Mesenchymal stem cell (in vitro differentiated cells and primary cell): ENCODE measurements around the gene TBC1D14.

Experiments used
- DNase-seq: peaks from one replicate; pipeline ENCODE4 v3.0.0-alpha.2; 2013
- H2AFZ ChIP-seq: one replicate; pipeline ENCODE4 v1.6.1; 2013; ENCODE audit warnings: low read depth, mild to moderate bottlenecking, control low read depth, inconsistent platforms, low read length, moderate library complexity
- H2AK5ac ChIP-seq: 2 replicates; pipeline ENCODE4 v1.6.1; 2013; ENCODE audit warnings: low read length, moderate library complexity, mild to moderate bottlenecking, inconsistent platforms; ENCODE audit not compliant: severe bottlenecking
- H2BK120ac ChIP-seq: one replicate; pipeline ENCODE4 v1.6.1; 2013; ENCODE audit warnings: low read depth, mild to moderate bottlenecking, inconsistent platforms, low read length, moderate library complexity
- H2BK12ac ChIP-seq, 2 experiments: one replicate each; pipeline ENCODE4 v1.6.1; 2013; ENCODE audit warnings: inconsistent platforms in 2 of 2, low read length in 2 of 2, mild to moderate bottlenecking in 2 of 2, moderate library complexity in 2 of 2, control low read depth in 1 of 2
- H2BK15ac ChIP-seq: one replicate; pipeline ENCODE4 v1.6.1; 2013; ENCODE audit warnings: mild to moderate bottlenecking, low read depth, inconsistent platforms; ENCODE audit not compliant: poor library complexity, severe bottlenecking
- H2BK5ac ChIP-seq: 2 replicates; pipeline ENCODE4 v1.6.1; 2013; ENCODE audit warnings: low read depth, mild to moderate bottlenecking, low read length, control low read depth, inconsistent platforms; ENCODE audit not compliant: poor library complexity, severe bottlenecking
- H3K14ac ChIP-seq, 2 experiments: one replicate each; pipeline ENCODE4 v1.6.1; 2013; ENCODE audit warnings: inconsistent platforms in 2 of 2, low read length in 2 of 2, control low read depth in 1 of 2, mild to moderate bottlenecking in 1 of 2, moderate library complexity in 1 of 2
- H3K18ac ChIP-seq, 2 experiments: one replicate each; pipeline ENCODE4 v1.6.1; 2013; ENCODE audit warnings: inconsistent platforms in 2 of 2, low read length in 2 of 2, control low read depth in 1 of 2, low read depth in 1 of 2, mild to moderate bottlenecking in 1 of 2
- H3K23ac ChIP-seq, 2 experiments: one replicate each; pipeline ENCODE4 v1.6.1; 2013; ENCODE audit warnings: inconsistent platforms in 2 of 2, low read length in 2 of 2, mild to moderate bottlenecking in 2 of 2, moderate library complexity in 2 of 2, control low read depth in 1 of 2
- H3K27ac ChIP-seq: 2 replicates; pipeline ENCODE4 v1.5.1; 2013; ENCODE audit warnings: mild to moderate bottlenecking, moderate library complexity, low read length, control low read depth, inconsistent platforms; ENCODE audit not compliant: poor library complexity, severe bottlenecking
- H3K27me3 ChIP-seq, 2 experiments: 2 replicates each; pipeline versions ENCODE4 v1.6.1 to v1.7.0; 2013; ENCODE audit warnings: low read length in 2 of 2, mild to moderate bottlenecking in 2 of 2, moderate library complexity in 2 of 2, control low read depth in 1 of 2, inconsistent platforms in 1 of 2; ENCODE audit not compliant: control insufficient read depth in 1 of 2, insufficient read depth in 1 of 2
- H3K36me3 ChIP-seq, 2 experiments: 2 replicates each; pipeline versions ENCODE4 v1.6.1 to v1.7.0; 2013; ENCODE audit warnings: low read length in 2 of 2, control low read depth in 1 of 2, inconsistent platforms in 1 of 2, low read depth in 1 of 2, mild to moderate bottlenecking in 1 of 2; ENCODE audit not compliant: insufficient read depth in 2 of 2, control insufficient read depth in 1 of 2
- H3K4ac ChIP-seq, 2 experiments: one replicate each; pipeline ENCODE4 v1.6.1; 2013; ENCODE audit warnings: inconsistent platforms in 2 of 2, low read length in 2 of 2, mild to moderate bottlenecking in 2 of 2, moderate library complexity in 2 of 2, control low read depth in 1 of 2, low read depth in 1 of 2
- H3K4me1 ChIP-seq: 2 replicates; pipeline ENCODE4 v1.6.1; 2013; ENCODE audit warnings: low read depth, low read length, control low read depth; ENCODE audit not compliant: control insufficient read depth, insufficient read depth
- H3K4me2 ChIP-seq: 2 replicates; pipeline ENCODE4 v1.6.1; 2013; ENCODE audit warnings: low read length, mild to moderate bottlenecking, inconsistent platforms; ENCODE audit not compliant: poor library complexity, severe bottlenecking
- H3K4me3 ChIP-seq, 2 experiments: 2 replicates each; pipeline versions ENCODE4 v1.5.1 to v1.7.0; 2013; ENCODE audit warnings: low read length in 2 of 2, mild to moderate bottlenecking in 2 of 2, control low read depth in 1 of 2, low read depth in 1 of 2; ENCODE audit not compliant: insufficient read depth in 1 of 2
- H3K79me1 ChIP-seq: replicated peaks from 2 replicates; pipeline ENCODE4 v1.6.1; 2013; ENCODE audit warnings: mild to moderate bottlenecking, control low read depth, low read length, inconsistent platforms; ENCODE audit not compliant: poor library complexity, severe bottlenecking
- H3K9ac ChIP-seq: 2 replicates; pipeline ENCODE4 v1.7.0; 2013; ENCODE audit warnings: mild to moderate bottlenecking, low read length, moderate library complexity
- H3K9me3 ChIP-seq: 2 replicates; pipeline ENCODE4 v1.7.0; 2013; ENCODE audit warnings: mild to moderate bottlenecking, low read length; ENCODE audit not compliant: control insufficient read depth
- H4K8ac ChIP-seq: one replicate; pipeline ENCODE4 v1.6.1; 2013; ENCODE audit warnings: inconsistent platforms, mild to moderate bottlenecking, low read length, moderate library complexity
- H4K91ac ChIP-seq: one replicate; pipeline ENCODE4 v1.6.1; 2013; ENCODE audit warnings: mild to moderate bottlenecking, low read length, inconsistent platforms
- WGBS: methylation state at CpG from one replicate; pipeline ENCODE4 v1.1.7; 2013; ENCODE audit warnings: mixed read lengths; 5-methylcytosine and 5-hydroxymethylcytosine counted together

TBC1D14 gene

DNA sequence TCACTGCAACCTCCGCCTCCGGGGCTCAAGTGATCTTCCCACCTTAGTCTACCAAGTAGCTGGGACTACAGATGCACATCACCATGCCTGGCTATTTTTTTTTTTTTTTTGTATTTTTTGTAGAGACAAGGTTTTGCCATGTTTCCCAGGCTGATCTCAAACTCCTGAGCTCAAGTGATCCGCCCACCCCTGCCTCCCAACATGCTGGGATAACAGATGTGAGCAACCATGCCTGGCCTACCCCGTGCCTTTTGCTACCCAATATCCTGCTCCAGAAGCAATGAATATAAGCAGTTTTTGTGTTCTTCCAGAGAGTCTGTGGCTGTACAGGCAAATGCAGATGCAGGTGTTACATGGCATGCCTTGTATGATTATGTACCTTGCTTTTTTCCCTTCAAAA lies 50.5 kb downstream of the TBC1D14 start:
- H3K4ac ChIP-seq: no peak overlapping the region
- H3K27ac ChIP-seq: no peak overlapping the region
- no peak overlapping the region for H3K9ac ChIP-seq
- H4K91ac ChIP-seq: no peak overlapping the region
- no peak overlapping the region for H3K4me2 ChIP-seq
- H3K14ac ChIP-seq: no peak overlapping the region
- DNase-seq: no peak
- no peak overlapping the region for H2BK15ac ChIP-seq
- H3K36me3 ChIP-seq: peaks cover 0 to 12% of the 10 kb centered on the region in 2 experiments
- H3K27me3 ChIP-seq: no peaks in the 10 kb centered on the region
- WGBS: 100% methylated on average over 1 of the region's 4 CpGs
- no peak overlapping the region for H3K23ac ChIP-seq
- no peaks in the 10 kb centered on the region for H3K9me3 ChIP-seq
- no peak overlapping the region for H2AFZ ChIP-seq
- no peak overlapping the region for H2BK12ac ChIP-seq
- peaks cover 53% of the 10 kb centered on the region for H3K79me1 ChIP-seq
- H3K18ac ChIP-seq: no peak overlapping the region
- no peak overlapping the region for H2BK120ac ChIP-seq
- H2AK5ac ChIP-seq: no peak overlapping the region
- no peak overlapping the region for H4K8ac ChIP-seq
- H2BK5ac ChIP-seq: no peak overlapping the region
- H3K4me3 ChIP-seq: no peak overlapping the region
- peaks cover 19% of the 10 kb centered on the region for H3K4me1 ChIP-seq

DNA sequence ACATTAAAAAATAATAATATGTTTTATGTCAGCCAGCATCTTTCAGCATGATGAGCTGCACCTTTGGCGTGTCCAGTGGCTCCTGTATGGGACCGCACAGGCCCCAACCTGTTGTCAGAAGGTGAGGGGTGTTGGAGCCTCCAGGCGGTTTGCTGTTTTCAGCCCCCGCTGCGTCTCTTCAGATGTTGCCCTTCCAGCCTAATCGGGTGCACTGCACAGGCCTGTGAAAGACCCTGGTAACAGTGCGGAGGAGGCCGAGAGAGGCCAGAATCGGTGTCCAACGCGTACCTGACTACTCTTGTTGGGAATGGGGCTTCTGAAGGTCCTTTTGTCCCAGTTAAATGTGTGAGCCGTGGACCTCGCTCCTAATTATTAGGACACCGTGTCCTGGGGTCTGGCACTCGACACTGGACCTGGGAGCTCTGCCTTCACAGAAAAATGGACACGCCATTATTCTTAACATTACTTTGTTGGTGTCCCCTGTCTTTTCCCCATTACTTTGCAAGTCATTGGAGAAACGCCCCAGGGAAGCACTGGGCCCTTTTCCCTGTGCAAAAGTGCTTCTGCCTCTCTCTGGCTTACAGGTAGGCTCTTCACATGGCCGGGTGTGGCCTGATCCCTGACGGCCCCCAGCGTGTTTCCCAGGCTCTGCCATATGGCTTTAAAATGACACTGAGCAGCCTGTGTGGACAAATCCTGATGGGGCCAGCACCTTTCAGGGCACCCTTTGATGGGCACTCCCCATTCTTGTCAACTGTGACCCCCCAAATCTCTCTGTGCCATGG lies 51.2 kb downstream of the TBC1D14 start:
- no peak overlapping the region for H3K27ac ChIP-seq
- H3K4me1 ChIP-seq: peaks cover 15% of the 10 kb centered on the region
- WGBS: 94% methylated on average over 20 of the region's 20 CpGs
- H2BK12ac ChIP-seq: no peak overlapping the region
- no peak overlapping the region for H4K8ac ChIP-seq
- H3K4me3 ChIP-seq: no peak overlapping the region
- no peak overlapping the region for H3K14ac ChIP-seq
- peak overlapping the region in 1 of 2 experiments; percentile 9 for H3K23ac ChIP-seq
- H3K4me2 ChIP-seq: no peak overlapping the region
- no peak overlapping the region for H2BK120ac ChIP-seq
- H3K27me3 ChIP-seq: no peaks in the 10 kb centered on the region
- H4K91ac ChIP-seq: no peak overlapping the region
- H3K9ac ChIP-seq: no peak overlapping the region
- H3K36me3 ChIP-seq: peaks cover 0 to 12% of the 10 kb centered on the region in 2 experiments
- peaks cover 51% of the 10 kb centered on the region for H3K79me1 ChIP-seq
- no peak overlapping the region for H3K4ac ChIP-seq
- DNase-seq: no peak
- no peak overlapping the region for H2AK5ac ChIP-seq
- no peak overlapping the region for H3K18ac ChIP-seq
- no peak overlapping the region for H2BK5ac ChIP-seq
- H3K9me3 ChIP-seq: no peaks in the 10 kb centered on the region
- peak overlapping the region; percentile 26 for H2BK15ac ChIP-seq
- H2AFZ ChIP-seq: no peak overlapping the region

- H3K36me3 ChIP-seq: peaks cover 0 to 9% of the 10 kb centered on the region in 2 experiments
- WGBS: 94% methylated on average over 20 of the region's 20 CpGs
- H3K4me3 ChIP-seq: no peak overlapping the region
- H3K4me1 ChIP-seq: peaks cover 15% of the 10 kb centered on the region
- H3K79me1 ChIP-seq: peaks cover 48% of the 10 kb centered on the region
- no peak overlapping the region for H2BK5ac ChIP-seq
- H4K8ac ChIP-seq: no peak overlapping the region
- H2BK120ac ChIP-seq: no peak overlapping the region
- no peak overlapping the region for H3K9ac ChIP-seq
- peak overlapping the region; percentile 12 for H2BK15ac ChIP-seq
- no peaks in the 10 kb centered on the region for H3K27me3 ChIP-seq
- H2BK12ac ChIP-seq: peak overlapping the region in 1 of 2 experiments; percentile 54
- no peak overlapping the region for H2AFZ ChIP-seq
- H3K9me3 ChIP-seq: no peaks in the 10 kb centered on the region
- H3K27ac ChIP-seq: no peak overlapping the region
- H3K18ac ChIP-seq: peak overlapping the region in 1 of 2 experiments; percentile 4
- no peak overlapping the region for H3K4ac ChIP-seq
- peak overlapping the region; percentile 28 for H4K91ac ChIP-seq
- DNase-seq: no peak
- H2AK5ac ChIP-seq: no peak overlapping the region
- no peak overlapping the region for H3K23ac ChIP-seq
- H3K4me2 ChIP-seq: no peak overlapping the region
- peak overlapping the region in 1 of 2 experiments; percentile 35 for H3K14ac ChIP-seq
Observed at GRCh38 chr4:6961496-6962210, 52.0 kb downstream of the TBC1D14 start.
